ENCODE measurements around the gene C8B. TPM values are rescaled to one million over a fixed set of nuclear protein-coding genes. Genes with fewer than 3 reads are reported as not detected.

The C8B gene
- total RNA-seq, 1 experiment from 2014 or later, result not detected

- Histone ChIP-seq H3K23ac (ENCODE audit: insufficient read length, low read depth, low read length) (no peak overlapping the region), H3K56ac (ENCODE audit: insufficient read length, low read depth, low read length) (no peak overlapping the region), H3K23me2 (ENCODE audit: insufficient read length, low read depth, low read length, poor library complexity, severe bottlenecking) (no peaks in the 10 kb centered on the region), H2BK120ac (ENCODE audit: low read depth, low read length, poor library complexity, severe bottlenecking) (no peak overlapping the region), H4K8ac (replicated peaks; ENCODE audit: insufficient read length, low read depth, low read length) (no peak overlapping the region), H4K91ac (ENCODE audit: insufficient read length, low read depth, low read length) (no peak overlapping the region), H2AK5ac (ENCODE audit: insufficient read length, low read length) (no peak overlapping the region), H3K79me2 (ENCODE audit: insufficient read depth, low read length) (no peaks in the 10 kb centered on the region), H3K4me1 (ENCODE audit: insufficient read depth, low read length) (no peaks in the 10 kb centered on the region), H3K27ac (ENCODE audit: insufficient read length, low read depth, low read length) (no peak overlapping the region), H2BK15ac (ENCODE audit: low read depth, low read length) (no peak overlapping the region), H3K9ac (ENCODE audit: extremely low read depth, insufficient read length, low read length) (no peak overlapping the region), H3K9me3 (ENCODE audit: control insufficient read depth, low read depth, low read length) (no peaks in the 10 kb centered on the region), H2AFZ (ENCODE audit: low read length) (no peak overlapping the region), H4K5ac (ENCODE audit: insufficient read length, low read depth, low read length) (no peak overlapping the region), H3K4me2 (ENCODE audit: insufficient read depth, insufficient read length, low read length) (no peak overlapping the region), H3K18ac (ENCODE audit: insufficient read length, low read depth, low read length) (no peak overlapping the region), H2BK20ac (ENCODE audit: low read depth, low read length, poor library complexity, severe bottlenecking) (no peak overlapping the region), H2BK12ac (ENCODE audit: insufficient read length, low read depth, low read length) (no peak overlapping the region), H3K27me3 (ENCODE audit: insufficient read depth, low read length) (no peaks in the 10 kb centered on the region), H3T11ph (ENCODE audit: low read length) (no peak overlapping the region), H2BK5ac (ENCODE audit: insufficient read length, low read length) (no peak overlapping the region), H4K20me1 (ENCODE audit: control insufficient read depth, insufficient read depth, insufficient read length) (no peaks in the 10 kb centered on the region), H3K4ac (ENCODE audit: low read depth, low read length) (no peak overlapping the region), H3K79me1 (ENCODE audit: insufficient read depth, low read depth, low read length, poor library complexity, severe bottlenecking) (no peaks in the 10 kb centered on the region), H3K14ac (ENCODE audit: insufficient read depth, low read length) (no peak overlapping the region)
- Mint-ChIP-seq H3K27me3 (ENCODE audit: low read depth) (peaks cover 4% of the 10 kb centered on the region; the same call in 1 of the 2 replicates), H3K27ac (no peak overlapping the region), H3K4me3 (no peak overlapping the region), H3K36me3 (ENCODE audit: insufficient read depth in 1 of 3, low read depth in 3 of 3) (no peaks in the 10 kb centered on the region), H3K4me1 (no peaks in the 10 kb centered on the region), H3K9me3 (no peaks in the 10 kb centered on the region)
- WGBS (ENCODE audit: extremely low coverage, insufficient read length, low lambda C conversion rate), result no CpG with 5 or more reads among the region's 3 CpGs
- DNase-seq, result no peak
- TF ChIP-seq, protein P1, sequence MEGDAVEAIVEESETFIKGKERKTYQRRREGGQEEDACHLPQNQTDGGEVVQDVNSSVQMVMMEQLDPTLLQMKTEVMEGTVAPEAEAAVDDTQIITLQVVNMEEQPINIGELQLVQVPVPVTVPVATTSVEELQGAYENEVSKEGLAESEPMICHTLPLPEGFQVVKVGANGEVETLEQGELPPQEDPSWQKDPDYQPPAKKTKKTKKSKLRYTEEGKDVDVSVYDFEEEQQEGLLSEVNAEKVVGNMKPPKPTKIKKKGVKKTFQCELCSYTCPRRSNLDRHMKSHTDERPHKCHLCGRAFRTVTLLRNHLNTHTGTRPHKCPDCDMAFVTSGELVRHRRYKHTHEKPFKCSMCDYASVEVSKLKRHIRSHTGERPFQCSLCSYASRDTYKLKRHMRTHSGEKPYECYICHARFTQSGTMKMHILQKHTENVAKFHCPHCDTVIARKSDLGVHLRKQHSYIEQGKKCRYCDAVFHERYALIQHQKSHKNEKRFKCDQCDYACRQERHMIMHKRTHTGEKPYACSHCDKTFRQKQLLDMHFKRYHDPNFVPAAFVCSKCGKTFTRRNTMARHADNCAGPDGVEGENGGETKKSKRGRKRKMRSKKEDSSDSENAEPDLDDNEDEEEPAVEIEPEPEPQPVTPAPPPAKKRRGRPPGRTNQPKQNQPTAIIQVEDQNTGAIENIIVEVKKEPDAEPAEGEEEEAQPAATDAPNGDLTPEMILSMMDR (conservative IDR thresholded peaks at IDR 0.05), result no peak
Observed at GRCh38 chr1:56957931-56958330, 7.9 kb downstream of the C8B start.

All from H9 (cell line).